ENCODE measurements around the gene HFE.

DNA sequence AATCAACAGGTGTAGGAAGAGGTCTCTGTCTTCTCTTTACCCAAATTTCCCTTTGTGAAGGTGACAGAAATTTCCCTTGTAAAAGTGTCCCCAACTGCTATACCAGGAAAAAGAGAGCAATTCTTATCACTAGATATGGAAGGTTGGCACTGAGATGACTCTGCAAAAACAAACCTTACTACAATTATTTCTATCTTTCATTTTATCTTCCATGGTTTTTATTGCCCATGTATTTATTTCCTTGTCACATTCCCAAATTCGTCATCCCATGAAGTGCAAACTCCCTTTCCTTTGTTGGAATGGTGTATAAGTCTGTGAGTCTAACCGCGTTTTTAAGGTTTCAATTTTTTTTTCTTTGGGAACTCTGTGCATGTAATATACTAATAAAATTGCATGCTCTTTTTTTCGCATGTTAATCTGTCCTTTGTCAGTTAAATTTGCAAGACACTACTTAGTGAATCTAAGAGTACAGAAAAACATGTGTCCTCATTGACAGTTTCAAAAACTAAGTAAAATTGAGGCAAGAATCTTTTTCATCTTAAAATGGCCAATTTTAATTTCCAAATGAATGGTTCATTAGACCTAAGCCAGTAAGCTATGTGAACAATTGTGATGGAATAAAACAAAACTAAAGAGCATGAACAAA, 35.4 kb upstream of the HFE start:
- no peak for TF ChIP-seq EZH2 (conservative IDR thresholded peaks at IDR 0.05; ENCODE audit: low read depth, low read length)
- TF ChIP-seq HDAC6 (IDR thresholded peaks at IDR 0.05; ENCODE audit: low read depth, low read length): no peak
- no peak for TF ChIP-seq TRIM22 (IDR thresholded peaks at IDR 0.05)
- no peak for TF ChIP-seq U2AF2 (IDR thresholded peaks at IDR 0.05; ENCODE audit: low read depth, low read length)
- no peak for TF ChIP-seq ELF3 (CRISPR knock-in tag; IDR thresholded peaks at IDR 0.05)
- TF ChIP-seq JUN (CRISPR knock-in tag; IDR thresholded peaks at IDR 0.05): no peak
- TF ChIP-seq, protein P1, sequence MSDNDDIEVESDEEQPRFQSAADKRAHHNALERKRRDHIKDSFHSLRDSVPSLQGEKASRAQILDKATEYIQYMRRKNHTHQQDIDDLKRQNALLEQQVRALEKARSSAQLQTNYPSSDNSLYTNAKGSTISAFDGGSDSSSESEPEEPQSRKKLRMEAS (IDR thresholded peaks at IDR 0.05): no peak
- TF ChIP-seq, protein P2, sequence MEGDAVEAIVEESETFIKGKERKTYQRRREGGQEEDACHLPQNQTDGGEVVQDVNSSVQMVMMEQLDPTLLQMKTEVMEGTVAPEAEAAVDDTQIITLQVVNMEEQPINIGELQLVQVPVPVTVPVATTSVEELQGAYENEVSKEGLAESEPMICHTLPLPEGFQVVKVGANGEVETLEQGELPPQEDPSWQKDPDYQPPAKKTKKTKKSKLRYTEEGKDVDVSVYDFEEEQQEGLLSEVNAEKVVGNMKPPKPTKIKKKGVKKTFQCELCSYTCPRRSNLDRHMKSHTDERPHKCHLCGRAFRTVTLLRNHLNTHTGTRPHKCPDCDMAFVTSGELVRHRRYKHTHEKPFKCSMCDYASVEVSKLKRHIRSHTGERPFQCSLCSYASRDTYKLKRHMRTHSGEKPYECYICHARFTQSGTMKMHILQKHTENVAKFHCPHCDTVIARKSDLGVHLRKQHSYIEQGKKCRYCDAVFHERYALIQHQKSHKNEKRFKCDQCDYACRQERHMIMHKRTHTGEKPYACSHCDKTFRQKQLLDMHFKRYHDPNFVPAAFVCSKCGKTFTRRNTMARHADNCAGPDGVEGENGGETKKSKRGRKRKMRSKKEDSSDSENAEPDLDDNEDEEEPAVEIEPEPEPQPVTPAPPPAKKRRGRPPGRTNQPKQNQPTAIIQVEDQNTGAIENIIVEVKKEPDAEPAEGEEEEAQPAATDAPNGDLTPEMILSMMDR (CRISPR knock-in tag; IDR thresholded peaks at IDR 0.05): no peak
- TF ChIP-seq ATF1 (CRISPR knock-in tag; IDR thresholded peaks at IDR 0.05): no peak
- TF ChIP-seq SIN3A (IDR thresholded peaks at IDR 0.05; ENCODE audit: borderline replicate concordance, low read depth, low read length): no peak
